Activated T-helper 1 cell treated with anti-CD3 and anti-CD28 coated beads, Interleukin-2, amount 50 U/mL, for 16 hours (primary cell): ENCODE data around the gene ASF1A.
"Not testable (repeated sequence)": the region's sequence is repeated elsewhere in the genome, so short reads cannot be mapped to it uniquely, and the experiment has no call there.

ENCODE experiments used
- DNase-seq, 2 donors: peaks; one replicate each; pipeline ENCODE4 v3.0.0-alpha.2; 2020; ENCODE audit warnings: low read depth in 1 of 2, low spot score in 1 of 2

Gene ASF1A

GRCh38 chr6:118893807-118894424 lies at the start of gene ASF1A:
Gene ASF1A (plus strand): TSS chr6:118894152. CDS start chr6:118894414, 262 bp downstream.
- DNase-seq: peak; percentile 87 to 91

- no peak for DNase-seq
These were observed 49.0 kb upstream of the ASF1A start for GRCh38 chr6:118844915-118845314.

DNA sequence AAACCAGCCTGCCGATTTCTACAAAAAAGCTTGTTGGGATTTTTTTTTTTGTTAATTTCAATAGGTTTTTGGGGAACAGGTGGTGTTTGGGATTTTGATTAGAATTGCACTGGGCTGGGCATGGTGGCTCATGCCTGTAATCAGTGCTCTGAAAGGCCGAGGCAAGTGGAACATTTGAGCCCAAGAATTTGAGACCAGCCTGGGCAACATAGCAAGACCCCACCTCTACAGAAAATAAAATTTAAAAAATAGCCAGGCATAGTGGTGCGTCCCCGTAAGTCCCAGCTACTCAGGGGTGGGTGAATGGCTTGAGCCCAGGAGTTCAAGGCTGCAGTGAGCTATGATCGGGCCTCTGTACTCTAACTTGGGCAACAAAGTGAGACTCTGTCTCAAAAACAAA lies 40.5 kb upstream of the ASF1A start:
- DNase-seq: no peak

- DNase-seq: no peak
These were observed 37.7 kb upstream of the ASF1A start for GRCh38 chr6:118856301-118856700.

GRCh38 chr6:118859517-118860064 lies 34.4 kb upstream of the ASF1A start:
- no peak for DNase-seq

DNA sequence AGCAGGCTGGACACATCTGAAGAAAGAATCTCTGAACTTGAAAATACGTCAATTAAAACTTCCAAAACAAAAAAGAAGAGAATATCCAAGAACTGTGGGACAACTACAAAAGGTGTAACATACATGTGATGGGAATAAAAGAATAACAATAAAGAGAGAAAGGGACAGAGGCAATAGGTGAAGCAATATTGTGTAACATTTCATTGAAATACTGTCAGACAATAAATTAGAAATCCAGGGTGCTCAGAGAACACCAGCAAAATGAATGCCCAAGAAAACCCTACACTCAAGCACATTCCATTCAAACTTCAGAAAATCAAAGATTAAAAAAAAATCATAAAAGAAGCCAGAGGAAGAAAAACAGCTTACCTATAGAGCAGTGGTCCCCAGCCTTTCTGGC lies 33.6 kb upstream of the ASF1A start:
- DNase-seq: no peak

- no peak for DNase-seq
These were observed 33.1 kb upstream of the ASF1A start for GRCh38 chr6:118860880-118861279.

DNA sequence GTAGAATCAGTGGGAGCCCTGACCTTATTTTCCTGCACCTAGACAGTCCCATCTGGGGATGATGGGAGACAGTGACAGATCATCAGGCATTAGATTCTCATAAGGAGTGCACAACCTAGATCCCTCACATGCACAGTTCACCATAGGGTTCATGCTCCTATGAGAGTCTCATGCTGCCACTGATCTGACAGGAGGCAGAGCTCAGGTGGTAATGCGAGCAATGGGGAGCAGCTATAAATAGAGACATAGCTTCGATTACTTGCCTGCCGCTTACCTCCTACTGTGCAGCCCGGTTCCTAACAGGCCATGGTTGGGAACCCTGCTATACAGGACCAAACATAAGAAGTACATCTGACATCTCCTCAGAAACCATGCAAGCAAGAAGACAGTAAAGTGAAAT lies 31.5 kb upstream of the ASF1A start:
- no peak for DNase-seq

DNA sequence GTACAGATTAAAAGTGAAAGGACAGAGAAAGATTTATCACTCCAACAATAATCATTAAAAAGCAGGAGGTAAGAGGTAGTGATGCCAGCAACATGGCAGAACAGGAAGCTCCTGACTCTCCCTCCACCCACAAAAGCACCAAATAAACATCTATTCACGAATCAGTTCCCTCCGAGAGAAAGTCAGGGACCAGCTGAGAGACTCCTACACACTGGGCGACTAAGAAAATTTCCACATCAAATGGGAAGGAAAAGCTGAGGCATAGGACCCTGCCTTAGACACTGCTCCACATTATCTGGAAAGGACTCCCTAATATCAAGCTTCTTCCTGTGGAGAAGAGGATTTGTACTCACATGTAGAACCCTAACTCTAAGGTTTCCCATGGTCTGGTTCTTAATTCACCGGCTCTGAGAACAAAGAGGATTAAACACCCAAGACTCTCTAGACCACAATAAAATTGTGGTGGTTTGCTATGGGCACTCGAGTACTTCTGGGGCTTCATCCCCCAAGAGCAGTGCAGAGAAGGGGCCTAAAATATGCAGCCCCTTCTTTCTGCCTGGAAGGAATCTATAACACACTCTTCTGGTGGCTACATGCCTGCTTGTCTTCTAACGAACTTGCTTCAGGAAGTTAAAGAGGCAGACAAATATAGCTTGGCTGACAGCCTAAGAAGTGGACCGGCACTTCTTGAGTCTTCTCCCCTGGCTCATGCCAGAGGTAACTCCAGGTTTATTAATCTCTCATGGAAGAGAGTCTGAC lies 29.4 kb upstream of the ASF1A start:
- no peak for DNase-seq

GRCh38 chr6:118865100-118865391 lies 28.9 kb upstream of the ASF1A start:
- no peak for DNase-seq

GRCh38 chr6:118867181-118867580 lies 26.8 kb upstream of the ASF1A start:
- no peak for DNase-seq

DNA sequence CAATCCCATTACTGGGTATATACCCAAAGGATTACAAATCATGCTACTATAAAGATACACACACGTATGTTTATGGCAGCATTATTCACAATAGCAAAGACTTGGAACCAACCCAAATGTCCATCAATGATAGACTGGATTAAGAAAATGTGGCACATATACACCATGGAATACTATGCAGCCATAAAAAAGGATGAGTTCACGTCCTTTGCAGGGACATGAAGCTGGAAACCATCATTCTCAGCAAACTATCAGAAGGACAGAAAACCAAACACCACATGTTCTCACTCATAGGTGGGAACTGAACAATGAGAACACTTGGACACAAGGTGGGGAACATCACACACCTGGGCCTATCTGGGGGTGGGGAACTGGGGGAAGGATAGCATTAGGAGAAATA lies 25.1 kb upstream of the ASF1A start:
- DNase-seq: not testable (repeated sequence)

DNA sequence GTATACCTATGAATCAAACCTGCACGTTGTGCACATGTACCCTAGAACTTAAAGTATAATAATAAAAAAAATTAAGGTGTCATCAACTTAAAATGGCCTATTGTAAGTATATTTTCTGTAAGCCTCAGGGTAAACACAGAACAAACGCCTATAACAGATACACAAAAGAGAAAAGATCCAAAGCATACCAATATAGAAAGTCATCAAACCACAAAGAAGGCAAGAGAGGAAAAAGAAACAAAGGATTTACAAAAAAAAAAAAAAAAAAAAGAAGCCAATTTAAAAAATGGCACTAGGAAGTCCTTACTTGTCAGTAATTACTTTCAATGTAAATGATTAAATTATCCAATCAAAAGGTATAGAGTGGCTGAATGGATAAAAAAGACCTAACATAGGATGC lies 24.6 kb upstream of the ASF1A start:
- no peak for DNase-seq

DNA sequence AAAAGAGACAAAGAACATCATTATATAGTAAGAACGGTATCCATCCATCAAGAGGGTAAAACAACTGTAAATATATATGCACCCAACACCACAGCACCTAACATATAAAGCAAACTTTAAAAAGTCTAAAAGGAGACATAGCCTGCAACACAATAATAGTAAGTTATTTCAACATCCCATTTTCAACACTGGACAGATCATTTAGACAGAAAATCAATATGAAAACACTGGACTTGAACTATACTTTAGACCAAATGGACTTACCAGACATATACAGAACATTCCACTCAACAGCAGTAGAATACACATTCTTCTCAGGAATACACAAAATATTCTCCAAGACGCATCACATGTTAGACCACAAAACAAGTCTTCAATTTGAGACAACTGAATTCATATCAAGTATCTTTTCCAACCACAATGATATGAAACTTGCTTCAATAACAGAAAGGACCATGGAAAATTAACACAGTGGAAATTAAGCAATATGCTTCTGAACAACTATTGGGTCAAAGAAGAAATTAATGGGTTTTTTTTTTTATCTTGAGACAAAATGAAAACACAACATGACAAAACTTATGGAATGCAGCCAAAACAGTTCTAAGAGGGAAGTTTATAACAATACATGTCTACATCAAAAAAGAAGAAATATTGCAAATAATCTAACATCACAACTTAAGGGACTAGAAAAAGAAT lies 23.9 kb upstream of the ASF1A start:
- no peak for DNase-seq

- no peak for DNase-seq
These were observed 22.6 kb upstream of the ASF1A start for GRCh38 chr6:118871331-118871730.

- DNase-seq: no peak
These were observed 21.6 kb upstream of the ASF1A start for GRCh38 chr6:118872318-118872717.

GRCh38 chr6:118872726-118873125 lies 21.2 kb upstream of the ASF1A start:
- DNase-seq: no peak

DNA sequence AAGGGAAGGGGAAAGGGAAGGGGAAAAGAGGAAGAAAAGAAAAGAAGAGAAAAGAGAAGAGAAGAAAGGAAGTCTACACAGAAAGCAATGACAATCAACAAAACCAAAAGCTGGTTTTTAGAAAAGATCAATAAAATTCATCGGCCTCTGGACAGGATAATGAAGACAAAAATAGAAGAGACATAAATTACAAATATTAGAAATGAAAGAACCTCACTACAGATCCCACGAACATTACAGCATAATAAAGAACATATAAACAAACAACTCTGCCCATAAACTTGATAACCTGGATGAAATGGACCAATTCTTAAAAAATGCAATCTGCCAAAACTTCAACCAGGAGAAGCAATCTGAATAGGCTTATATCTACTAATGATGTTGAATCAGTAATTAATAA lies 20.7 kb upstream of the ASF1A start:
- DNase-seq: no peak

DNA sequence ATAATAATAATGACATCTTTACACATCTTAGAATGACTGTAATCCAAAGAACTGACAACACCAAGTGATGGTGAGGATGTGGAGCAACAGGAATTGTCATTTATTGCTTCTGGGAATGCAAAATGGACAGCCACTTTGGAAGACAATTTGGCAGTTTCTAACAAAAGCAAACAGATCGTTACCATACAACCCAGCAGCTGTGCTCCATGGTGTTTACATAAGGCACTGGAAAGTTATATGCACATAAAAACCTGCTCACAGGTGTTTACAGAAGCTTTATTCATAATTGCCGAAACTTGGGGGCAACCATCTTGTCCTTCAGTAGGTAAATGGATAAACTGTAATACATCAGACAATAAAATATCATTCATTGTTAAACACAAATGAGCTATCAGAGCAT lies 18.3 kb upstream of the ASF1A start:
- no peak for DNase-seq

GRCh38 chr6:118876198-118876597 lies 17.8 kb upstream of the ASF1A start:
- no peak for DNase-seq

DNA sequence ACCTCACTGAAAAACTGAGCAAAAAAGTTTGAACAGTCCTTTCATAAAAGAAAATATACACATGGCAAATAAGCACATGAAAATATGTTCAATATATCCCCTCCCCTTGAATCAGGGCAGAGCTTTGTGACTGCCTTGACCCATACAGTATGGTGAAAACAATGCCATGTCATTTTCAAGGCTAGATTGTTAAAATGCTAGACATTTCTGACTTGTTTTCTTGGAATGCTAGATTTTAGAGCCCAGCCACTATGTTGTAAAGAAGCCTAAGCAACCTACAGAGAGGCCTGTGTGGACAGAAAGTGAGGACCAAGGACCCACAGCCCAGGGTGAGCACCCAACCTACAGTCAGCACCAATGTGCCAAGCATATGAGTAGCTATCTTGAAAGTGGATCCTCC lies 17.1 kb upstream of the ASF1A start:
- DNase-seq: no peak

DNA sequence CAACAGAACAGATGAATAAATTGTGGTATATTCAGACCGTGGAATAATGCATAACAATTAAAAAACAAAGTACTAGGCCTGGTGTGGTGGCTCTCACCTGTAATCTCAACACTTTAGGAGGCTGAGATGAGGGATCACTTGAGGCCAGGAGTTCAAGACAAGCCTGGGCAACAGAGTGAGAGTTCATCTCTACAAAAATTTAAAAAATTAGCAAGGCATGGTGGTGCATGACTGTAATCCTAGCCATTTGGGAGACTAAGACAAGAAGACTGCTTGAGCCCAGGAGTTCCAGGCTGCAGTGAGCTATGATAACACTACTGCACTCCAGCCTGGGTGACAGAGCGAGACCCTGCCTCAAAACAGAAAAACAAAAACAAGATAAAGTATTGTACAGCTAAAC lies 16.1 kb upstream of the ASF1A start:
- no peak for DNase-seq
